Measurements from ENCODE around the gene NDUFC2.

DNA sequence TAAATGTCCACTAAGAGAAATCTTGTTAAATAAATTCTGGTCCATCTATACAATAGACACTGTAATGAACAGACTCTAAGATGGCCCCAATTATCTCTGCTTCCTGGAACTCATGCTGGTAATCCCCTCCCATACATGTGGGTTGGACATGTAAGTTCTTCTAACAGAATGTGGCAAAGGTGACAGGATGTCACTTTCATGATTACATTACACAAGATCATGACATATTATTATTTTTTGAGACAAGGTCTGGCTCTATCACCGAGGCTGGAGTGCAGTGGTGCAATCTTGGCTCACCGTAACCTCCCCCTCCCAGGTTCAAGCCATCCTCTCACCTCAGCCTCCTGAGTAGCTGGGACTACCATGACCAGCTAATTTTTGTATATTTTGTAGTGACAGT lies 14.6 kb upstream of the NDUFC2 start:
- TF ChIP-seq, protein P1, sequence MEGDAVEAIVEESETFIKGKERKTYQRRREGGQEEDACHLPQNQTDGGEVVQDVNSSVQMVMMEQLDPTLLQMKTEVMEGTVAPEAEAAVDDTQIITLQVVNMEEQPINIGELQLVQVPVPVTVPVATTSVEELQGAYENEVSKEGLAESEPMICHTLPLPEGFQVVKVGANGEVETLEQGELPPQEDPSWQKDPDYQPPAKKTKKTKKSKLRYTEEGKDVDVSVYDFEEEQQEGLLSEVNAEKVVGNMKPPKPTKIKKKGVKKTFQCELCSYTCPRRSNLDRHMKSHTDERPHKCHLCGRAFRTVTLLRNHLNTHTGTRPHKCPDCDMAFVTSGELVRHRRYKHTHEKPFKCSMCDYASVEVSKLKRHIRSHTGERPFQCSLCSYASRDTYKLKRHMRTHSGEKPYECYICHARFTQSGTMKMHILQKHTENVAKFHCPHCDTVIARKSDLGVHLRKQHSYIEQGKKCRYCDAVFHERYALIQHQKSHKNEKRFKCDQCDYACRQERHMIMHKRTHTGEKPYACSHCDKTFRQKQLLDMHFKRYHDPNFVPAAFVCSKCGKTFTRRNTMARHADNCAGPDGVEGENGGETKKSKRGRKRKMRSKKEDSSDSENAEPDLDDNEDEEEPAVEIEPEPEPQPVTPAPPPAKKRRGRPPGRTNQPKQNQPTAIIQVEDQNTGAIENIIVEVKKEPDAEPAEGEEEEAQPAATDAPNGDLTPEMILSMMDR (conservative IDR thresholded peaks at IDR 0.05): no peak
- no peak for TF ChIP-seq ZFX (IDR thresholded peaks at IDR 0.05)
